Amniotic epithelial cell (primary cell): ENCODE results near the gene RASGRF1.

Experiments
- DNase-seq: peaks from one replicate; pipeline ENCODE4 v3.0.0-alpha.2; 2010; ENCODE audit warnings: low read depth

Gene RASGRF1

GRCh38 chr15:78957416-78958093 lies 133.0 kb downstream of the RASGRF1 start:
- no peak for DNase-seq

GRCh38 chr15:78956937-78957336 lies 133.6 kb downstream of the RASGRF1 start:
- DNase-seq, result no peak

- DNase-seq, result no peak
Observed at GRCh38 chr15:78955355-78955754, 135.2 kb downstream of the RASGRF1 start.

GRCh38 chr15:78951841-78952238 lies 138.7 kb downstream of the RASGRF1 start:
- peak; percentile 90 for DNase-seq

- DNase-seq, result peak; percentile 63
Observed at GRCh38 chr15:78950902-78951840, 139.4 kb downstream of the RASGRF1 start.

GRCh38 chr15:78950343-78950742 lies 140.2 kb downstream of the RASGRF1 start:
- no peak for DNase-seq

- no peak for DNase-seq
Observed at GRCh38 chr15:78949461-78949860, 141.1 kb downstream of the RASGRF1 start.

- no peak for DNase-seq
Observed at GRCh38 chr15:78947506-78947905, 143.1 kb downstream of the RASGRF1 start.

- no peak for DNase-seq
Observed at GRCh38 chr15:78946493-78946892, 144.1 kb downstream of the RASGRF1 start.

- peak; percentile 30 for DNase-seq
Observed at GRCh38 chr15:78944669-78945407, 145.7 kb downstream of the RASGRF1 start, which contains the start of gene CTSH. Gene CTSH (minus strand): TSS chr15:78945046. CDS start chr15:78944981, 65 bp downstream.

- no peak for DNase-seq
Observed at GRCh38 chr15:78944202-78944625, 146.4 kb downstream of the RASGRF1 start.

- peak; percentile 37 for DNase-seq
Observed at GRCh38 chr15:78943692-78944091, 146.9 kb downstream of the RASGRF1 start.

- no peak for DNase-seq
Observed at GRCh38 chr15:78942741-78943140, 147.8 kb downstream of the RASGRF1 start.

GRCh38 chr15:78938658-78939488 lies 151.7 kb downstream of the RASGRF1 start:
- DNase-seq, result no peak

- DNase-seq, result no peak
Observed at GRCh38 chr15:78937132-78937739, 153.3 kb downstream of the RASGRF1 start.

GRCh38 chr15:78934655-78935023 lies 155.9 kb downstream of the RASGRF1 start:
- no peak for DNase-seq

- DNase-seq, result no peak
Observed at GRCh38 chr15:78933823-78934654, 156.5 kb downstream of the RASGRF1 start.

- no peak for DNase-seq
Observed at GRCh38 chr15:78933187-78933822, 157.3 kb downstream of the RASGRF1 start.

GRCh38 chr15:78932258-78932808 lies 158.2 kb downstream of the RASGRF1 start:
- no peak for DNase-seq
